ENCODE data around the gene ABCA8.
"Not testable (repeated sequence)": the region's sequence is repeated elsewhere in the genome, so short reads cannot be mapped to it uniquely, and the experiment has no call there.

The ABCA8 gene, protein sequence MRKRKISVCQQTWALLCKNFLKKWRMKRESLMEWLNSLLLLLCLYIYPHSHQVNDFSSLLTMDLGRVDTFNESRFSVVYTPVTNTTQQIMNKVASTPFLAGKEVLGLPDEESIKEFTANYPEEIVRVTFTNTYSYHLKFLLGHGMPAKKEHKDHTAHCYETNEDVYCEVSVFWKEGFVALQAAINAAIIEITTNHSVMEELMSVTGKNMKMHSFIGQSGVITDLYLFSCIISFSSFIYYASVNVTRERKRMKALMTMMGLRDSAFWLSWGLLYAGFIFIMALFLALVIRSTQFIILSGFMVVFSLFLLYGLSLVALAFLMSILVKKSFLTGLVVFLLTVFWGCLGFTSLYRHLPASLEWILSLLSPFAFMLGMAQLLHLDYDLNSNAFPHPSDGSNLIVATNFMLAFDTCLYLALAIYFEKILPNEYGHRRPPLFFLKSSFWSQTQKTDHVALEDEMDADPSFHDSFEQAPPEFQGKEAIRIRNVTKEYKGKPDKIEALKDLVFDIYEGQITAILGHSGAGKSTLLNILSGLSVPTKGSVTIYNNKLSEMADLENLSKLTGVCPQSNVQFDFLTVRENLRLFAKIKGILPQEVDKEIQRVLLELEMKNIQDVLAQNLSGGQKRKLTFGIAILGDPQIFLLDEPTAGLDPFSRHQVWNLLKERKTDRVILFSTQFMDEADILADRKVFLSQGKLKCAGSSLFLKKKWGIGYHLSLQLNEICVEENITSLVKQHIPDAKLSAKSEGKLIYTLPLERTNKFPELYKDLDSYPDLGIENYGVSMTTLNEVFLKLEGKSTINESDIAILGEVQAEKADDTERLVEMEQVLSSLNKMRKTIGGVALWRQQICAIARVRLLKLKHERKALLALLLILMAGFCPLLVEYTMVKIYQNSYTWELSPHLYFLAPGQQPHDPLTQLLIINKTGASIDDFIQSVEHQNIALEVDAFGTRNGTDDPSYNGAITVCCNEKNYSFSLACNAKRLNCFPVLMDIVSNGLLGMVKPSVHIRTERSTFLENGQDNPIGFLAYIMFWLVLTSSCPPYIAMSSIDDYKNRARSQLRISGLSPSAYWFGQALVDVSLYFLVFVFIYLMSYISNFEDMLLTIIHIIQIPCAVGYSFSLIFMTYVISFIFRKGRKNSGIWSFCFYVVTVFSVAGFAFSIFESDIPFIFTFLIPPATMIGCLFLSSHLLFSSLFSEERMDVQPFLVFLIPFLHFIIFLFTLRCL (N-terminal part only)

DNA sequence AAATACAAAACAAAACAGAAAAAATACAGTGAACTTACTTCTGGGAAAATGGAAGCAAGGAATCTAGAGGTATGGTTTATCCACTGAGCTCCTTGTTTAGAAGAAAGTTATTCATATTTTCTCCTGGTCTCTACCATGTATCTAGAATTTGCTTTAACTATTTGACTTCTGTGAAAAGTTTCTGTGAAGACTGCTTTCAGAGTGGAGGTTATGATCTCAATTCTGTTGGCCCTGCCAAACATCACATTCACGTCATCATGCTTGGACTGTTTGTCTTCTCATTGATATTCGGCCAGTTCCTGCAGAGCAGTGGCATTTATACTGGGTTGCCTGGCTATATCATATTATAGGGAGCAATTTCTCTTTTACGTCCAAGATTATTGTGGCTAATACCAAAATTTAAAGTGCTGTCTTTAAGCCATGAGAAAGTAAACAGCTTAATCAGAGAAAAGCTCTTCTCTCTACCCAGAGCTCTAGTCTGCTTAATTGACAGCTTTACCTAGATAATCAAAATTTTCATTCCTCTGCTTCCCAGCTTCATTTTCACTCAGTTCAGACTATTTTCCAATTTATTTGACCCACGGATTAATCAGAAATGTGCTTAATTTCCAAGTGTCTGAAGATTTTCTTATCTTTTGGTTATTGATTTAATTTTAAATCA lies at the start of gene ABCA8:
Gene ABCA8 (minus strand): TSS at position 212 of the 661 bp plus-strand sequence. CDS start 13,358 bp downstream, outside the sequence.
- DNase-seq: no peak

DNA sequence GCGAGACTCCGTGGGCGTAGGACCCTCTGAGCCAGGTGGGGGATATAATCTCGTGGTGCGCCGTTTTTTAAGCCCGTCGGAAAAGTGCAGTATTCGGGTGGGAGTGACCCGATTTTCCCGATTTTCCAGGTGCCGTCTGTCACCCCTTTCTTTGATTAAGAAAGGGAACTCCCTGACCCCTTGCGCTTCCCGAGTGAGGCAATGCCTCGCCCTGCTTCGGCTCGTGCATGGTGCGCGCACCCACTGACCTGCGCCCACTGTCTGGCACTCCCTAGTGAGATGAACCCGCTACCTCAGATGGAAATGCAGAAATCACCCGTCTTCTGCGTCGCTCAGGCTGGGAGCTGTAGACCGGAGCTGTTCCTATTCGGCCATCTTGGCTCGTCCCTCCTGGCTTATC lies 49.6 kb upstream of the ABCA8 start:
- DNase-seq: not testable (repeated sequence)

DNA sequence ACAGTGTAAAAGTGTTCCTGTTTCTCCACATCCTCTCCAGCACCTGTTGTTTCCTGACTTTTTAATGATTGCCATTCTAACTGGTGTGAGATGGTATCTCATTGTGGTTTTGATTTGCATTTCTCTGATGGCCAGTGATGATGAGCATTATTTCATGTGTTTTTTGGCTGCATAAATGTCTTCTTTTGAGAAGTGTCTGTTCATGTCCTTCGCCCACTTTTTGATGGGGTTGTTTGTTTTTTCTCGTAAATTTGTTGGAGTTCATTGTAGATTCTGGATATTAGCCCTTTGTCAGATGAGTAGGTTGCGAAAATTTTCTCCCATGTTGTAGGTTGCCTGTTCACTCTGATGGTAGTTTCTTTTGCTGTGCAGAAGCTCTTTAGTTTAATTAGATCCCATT lies 44.6 kb upstream of the ABCA8 start:
- not testable (repeated sequence) for DNase-seq

DNA sequence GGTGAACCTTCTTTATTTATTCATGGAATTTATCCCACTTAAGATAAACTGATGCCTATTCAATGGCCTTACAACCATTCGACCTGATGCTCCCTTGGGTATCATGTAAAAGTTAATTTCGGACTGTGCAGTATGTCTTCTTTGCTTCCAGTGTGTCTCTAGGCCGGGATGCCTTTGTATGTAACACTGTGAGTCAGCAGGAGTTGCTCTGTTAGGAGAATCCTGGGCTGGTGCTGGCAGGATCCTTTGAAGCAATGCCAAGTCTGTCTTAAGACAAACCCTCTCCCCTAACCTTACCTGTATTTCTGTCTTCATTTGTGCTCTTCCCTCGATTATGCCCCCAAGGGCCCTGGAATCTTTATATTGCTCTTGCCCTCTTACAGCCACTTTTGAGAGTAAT lies 37.9 kb upstream of the ABCA8 start:
- no peak for DNase-seq

DNA sequence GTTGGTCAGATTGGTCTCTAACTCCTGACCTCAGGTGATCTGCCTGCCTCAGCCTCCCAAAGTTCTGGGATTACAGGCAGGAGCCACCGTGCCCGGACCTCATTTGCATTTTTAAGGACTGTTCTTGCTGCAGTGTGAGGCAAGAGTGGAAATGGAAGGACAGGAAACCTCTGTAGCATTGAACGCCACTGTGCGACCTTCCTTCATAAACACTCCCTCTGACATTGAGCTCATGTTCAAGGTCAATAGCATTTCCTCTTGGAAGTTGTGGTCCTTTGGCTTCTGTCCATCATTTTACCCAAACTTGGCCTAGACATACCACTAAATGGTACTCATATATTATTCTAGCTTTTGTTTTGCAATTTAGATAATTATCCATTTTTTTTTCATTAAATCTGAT lies 32.8 kb upstream of the ABCA8 start:
- no peak for DNase-seq

DNA sequence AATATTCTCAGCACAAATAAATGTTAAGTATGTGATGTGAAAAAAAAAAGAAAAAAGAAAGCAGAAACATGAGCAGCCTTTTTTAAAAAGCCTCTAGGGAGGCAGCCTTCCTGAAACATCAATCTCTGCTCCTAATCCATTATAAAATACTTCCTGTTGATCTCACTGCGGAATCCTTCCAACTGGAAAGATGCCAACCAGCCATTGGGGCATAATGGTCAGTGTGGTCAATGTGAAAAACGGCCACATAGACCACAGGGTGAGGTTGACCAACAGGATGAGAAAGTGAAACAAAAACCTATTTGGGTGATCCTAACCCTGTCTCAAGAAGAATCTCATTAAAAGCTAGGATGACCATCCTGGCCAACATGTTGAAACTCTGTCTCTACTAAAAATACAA lies 26.1 kb upstream of the ABCA8 start:
- peak; percentile 60 for DNase-seq

DNA sequence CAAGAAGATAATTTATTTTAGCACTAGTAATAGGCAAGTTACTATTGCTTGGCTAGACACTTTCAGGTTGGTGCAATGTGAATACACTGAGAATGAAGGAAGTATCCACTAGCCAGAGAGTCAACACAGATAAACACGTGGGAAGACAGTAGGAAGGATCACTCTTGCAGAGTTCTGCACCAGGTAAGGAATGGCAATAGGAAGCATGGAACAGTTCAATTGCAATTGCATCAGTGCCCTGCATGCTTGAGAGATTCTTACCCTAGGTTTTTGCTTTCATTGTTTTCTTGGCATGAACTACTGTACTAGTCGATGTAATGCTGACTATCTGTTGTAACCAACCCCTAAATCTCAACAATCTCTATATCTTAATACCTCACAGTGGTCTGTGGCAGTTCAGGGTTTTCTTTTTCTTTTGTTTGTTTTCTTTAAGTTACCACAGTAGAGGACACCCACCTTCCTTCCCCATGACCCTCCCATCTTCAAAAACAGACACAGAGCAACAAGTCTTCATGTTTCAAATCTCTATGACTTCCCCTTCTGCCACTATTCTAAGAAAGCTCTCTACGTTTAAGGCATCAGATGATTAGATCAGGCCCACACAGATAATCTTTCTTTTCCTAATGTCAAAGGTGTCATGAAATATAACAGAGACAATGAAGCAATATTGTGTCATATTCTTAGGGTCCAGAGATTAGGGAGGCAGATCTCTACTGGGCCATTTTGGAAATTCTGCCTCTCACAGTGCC lies 18.1 kb upstream of the ABCA8 start:
- DNase-seq: no peak

DNA sequence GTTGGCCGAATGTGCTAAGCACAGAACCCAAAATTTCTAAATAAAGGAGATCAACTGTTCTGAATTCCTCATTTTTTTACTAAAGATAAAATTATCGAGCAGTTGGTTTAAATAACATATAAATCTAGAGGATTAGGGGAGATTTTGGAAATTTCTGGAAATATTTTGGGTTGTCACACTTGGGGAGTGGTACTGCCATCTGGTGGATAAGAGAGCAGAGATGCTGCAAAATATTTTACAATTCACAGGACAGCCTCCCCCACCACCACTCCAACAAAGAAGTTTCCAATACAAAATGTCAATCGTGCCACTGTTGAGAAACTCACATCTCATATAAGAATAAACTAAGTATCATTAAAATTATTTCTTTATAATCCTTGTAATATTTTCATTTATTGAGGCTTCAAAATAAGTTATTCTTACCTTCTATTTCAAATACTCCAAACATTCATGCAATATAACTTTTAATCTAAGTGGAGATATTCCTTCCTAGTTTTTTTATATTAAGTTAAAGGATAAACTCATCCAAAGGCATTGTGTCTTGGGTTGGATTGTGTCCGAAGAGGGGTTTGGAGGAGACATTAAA lies 17.0 kb upstream of the ABCA8 start:
- no peak for DNase-seq

DNA sequence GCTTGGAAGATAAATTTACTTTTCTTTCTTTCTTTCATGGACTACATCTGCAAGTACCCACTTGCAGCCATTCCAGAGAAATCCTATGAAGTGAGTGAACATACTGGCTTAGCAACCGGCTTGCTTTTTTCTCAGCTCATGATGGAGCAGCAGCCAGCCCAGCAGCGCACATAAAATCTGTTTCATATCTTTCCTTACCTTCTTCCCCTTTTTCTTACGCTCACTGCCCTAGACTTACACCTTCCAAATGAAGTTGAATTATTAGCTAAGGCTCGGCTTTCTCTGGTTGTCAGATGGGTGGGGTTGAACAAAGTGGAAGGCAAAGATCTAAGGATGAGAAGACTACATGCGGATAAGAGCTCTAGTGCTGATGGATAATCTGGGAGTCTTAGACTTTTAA lies 13.9 kb upstream of the ABCA8 start:
- no peak for DNase-seq

DNA sequence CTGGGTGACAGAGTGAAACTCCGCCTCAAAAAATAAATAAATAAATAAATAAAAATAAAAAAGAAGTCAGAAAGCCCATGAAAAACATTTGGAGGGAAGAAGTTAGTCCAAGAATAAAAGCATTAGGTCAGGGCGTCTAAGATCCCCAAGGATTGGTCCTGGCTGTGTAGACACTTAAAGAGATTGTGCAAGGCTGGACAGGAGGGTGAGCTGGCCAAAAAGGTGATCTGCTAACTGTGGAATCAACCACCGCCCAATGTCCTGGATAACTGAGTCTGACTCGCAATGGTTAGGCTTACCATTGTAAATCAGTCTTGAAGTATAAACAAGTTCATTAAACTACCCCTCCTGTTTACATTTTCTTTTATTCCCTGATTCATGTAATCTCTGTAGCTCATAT lies 8.8 kb upstream of the ABCA8 start:
- DNase-seq: no peak

DNA sequence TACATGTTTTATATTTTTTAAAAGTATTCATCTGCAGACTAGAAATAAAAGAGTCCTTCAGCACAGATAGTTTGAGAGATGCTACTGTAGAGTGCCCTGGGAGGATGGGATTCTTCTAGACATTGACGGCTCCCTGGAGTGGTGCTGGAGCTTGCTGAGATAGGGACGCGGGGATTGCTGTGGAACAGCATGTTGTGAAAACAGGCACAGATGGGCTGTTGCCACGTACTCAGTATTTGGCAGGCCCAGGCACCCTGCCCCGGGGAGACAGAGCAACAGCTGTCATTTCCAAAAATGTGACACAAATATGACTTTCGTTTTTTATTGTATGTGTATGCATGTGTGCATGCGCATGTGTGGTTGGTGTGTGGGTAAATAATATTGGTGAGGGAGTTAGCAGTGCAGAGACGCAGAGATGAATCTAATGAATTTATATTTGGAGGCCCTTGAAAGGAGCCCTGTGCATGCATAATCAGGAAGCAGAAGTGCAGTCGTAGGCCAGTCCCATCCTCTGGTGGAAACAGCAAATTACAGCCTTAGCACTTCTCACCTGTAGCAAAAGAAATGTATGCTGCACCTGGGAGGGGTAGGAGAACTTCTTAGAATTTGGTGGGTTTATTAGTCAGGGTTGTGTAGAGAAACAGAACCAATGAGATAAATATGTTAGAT lies 6.2 kb upstream of the ABCA8 start:
- no peak for DNase-seq

DNA sequence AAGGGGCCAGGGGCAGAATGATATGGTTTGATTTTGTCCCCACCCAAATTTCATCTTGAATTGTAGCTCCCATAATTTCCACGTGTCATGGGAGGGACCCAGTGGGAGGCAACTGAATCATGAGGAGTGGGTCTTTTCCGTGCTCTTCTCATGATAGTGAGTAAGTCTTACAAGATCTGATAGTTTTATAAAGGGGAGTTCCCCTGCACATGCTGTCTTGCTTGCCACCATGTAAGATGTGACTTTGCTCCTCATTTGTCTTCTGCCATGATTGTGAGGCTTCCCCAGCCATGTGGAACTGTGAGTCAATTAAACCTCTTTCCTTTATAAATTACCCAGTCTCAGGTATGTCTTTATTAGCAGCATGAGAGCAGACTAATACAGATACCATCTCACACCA lies 3.9 kb upstream of the ABCA8 start:
- not testable (repeated sequence) for DNase-seq

DNA sequence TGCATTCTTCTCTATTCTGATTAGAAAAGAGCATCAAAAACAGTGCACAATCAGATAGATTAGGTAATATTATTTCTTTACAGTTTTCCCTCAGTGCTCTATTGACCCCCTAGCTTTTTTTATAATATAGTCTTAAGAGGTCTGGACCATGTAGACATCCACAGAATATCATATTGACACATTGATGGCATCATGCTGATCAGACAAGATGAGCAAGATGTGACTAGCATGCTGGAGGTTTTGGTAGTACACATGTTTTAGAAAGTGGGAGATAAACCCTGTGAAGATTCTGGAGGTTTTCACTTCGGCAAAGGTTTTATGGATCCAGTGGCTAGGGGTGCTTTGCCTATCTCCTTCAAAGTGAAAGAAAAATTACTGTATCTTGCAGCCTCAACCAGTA lies 2.8 kb upstream of the ABCA8 start:
- no peak for DNase-seq

DNA sequence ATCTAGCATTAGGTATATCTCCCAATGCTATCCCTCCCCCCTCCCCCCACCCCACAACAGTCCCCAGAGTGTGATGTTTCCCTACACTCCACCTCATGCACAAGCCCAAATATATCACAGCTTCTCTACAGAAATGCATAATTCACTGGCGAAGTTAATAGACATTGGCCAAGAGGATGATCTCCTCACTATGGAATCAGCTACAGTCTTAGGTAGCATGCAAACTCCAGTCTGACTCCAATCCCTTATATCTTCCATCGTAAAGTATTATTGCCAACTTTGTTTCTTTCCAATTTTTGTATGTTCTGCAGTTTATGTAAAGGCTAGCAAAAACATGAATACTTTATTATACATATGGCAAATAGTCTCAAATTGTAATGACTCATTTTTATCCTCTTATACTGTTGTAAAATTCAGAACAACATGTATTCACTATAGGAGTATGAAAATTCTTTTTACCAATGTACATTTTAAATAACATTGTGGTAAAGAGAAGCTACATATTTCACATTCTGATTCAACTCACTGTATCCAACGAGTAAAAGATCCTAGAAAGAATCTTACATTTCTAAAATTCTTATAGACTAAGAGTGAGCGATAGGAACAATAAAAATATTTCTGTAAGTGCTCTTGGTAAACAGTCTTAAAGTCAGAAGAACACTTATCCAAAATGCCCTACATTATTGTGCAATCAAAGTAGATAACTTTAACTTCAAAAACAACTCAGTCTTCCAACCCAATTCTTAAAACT lies 871 bp downstream of the ABCA8 start:
- no peak for DNase-seq

DNA sequence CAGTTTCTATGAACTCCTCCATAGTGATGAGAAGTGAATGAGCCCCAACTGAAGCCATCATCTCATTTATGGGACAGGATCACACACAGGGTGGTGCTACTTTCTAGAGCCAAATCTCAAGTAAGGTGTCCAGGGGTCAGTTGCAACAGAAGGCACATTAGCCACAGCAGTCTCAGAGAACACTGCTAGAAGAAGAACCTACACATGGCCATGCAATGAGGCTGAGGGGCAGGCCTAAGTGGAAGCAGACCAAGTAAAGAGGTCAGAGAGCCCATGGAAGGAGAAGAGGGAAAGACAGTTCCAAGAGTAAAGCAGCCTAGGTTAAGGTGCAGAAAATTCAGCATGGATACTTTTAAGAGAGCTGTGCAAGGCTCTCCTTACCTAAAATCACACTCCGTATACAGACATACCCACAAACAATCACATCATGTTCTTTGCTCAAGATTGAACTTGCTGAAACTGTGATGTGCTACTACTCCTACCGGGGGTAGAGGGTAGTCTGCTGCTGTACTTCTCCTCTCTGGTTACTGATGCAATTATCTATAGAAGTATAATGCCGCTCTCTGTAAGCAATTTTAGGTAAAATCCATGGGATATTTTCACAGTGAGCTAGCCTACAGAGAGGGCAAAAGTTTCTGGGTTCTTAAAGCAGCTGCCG lies 1.7 kb downstream of the ABCA8 start:
- DNase-seq: no peak

DNA sequence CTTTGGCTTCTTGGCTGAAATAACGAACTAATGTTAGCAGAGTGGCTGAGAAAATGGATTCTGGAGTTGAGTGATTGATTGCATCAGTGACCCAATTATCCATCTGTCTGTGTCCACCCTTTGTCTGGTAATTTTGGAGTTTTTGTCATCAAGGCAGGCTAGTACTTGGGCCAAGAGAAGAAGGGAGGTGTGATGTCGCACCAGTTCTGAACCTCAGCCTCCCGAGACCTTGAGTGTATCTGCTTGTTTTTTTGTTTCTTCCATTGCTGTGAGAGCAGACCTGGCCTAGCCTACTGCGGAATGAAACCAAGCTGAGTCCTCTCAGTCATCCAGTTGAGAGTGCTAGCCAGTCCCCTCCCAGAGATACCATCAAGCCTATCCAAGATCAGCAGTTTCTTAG lies 4.5 kb downstream of the ABCA8 start:
- DNase-seq: no peak

DNA sequence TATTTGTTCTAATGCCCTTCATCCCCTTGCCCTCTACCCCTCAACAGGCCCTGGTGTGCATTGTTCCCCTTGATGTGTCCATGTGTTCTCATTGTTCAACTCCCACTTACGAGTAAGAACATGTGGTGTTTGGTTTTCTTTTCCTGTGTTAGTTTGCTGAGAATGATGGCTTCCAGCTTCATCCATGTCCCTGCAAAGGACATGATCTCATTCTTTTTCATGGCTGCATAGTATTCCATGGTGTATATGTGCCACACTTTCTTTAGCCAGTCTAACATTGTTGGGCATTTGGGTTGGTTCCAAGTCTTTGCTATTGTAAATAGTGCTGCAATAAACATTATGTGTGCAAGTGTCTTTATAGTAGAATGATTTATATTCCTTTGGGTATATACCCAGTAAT lies 7.3 kb downstream of the ABCA8 start:
- not testable (repeated sequence) for DNase-seq

DNA sequence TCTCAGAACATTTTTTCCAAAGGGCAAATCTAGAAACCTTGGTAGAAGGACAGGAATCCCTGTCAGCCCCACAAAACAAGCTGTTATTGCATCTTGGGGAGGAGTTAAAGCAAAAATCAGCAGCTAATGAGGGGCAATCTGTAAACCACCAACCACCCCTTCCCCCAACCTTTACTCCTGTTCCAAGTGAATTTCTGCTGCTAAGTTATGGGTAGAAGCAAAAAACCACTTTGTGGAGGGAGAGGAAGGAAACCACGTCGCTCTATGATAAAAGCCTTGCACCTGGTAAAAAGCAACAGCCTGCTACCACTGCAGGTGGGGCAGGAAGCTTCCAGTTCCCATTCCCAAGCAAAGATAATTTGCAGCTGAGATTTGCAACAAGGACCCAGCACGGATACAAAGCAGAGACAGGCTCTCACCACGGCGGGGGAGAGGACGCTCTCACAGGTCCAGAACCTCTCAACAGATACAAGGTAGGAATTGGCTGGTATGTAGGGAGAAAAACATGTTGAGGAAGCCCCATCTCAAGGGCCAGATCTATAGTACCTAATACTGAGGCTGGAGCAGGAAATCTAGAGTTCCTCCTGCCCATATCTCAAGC lies 10.7 kb downstream of the ABCA8 start:
- no peak for DNase-seq

DNA sequence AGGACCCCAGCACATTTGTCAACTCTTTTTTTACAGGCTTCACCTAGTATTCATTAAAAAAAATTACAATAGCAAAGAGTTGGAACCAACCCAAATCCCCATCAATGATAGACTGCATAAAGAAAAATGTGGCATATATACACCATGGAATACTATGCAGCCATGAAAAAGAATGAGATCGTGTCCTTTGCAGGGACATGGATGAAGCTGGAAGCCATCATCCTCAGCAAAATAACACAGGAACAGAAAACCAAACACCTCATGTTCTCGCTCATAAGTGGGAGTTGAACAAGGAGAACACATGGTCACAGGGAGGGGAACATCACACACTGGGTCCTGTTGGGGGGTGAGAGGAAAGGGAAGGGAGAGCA lies 11.4 kb downstream of the ABCA8 start:
- DNase-seq: not testable (repeated sequence)
